Measurements from ENCODE around the gene DSG4.

The DSG4 gene

DNA sequence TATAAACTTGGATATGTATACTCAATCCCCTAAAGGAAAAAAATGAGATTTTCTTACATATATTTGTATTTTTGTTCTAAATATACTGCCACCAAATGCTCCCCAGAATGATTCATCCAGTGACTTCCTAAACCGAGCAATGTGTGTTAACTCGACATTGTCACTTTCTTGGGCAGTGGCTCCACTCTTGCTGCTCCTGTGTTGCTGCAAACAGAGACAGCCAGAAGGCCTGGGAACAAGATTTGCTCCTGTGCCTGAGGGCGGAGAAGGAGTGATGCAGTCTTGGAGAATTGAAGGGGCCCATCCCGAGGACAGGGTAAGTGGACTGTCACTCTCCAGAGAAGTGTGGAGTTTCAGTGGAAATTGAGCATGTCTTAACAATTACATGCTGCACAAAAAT, 32.7 kb downstream of the DSG4 start:
- no peak for DNase-seq

DNA sequence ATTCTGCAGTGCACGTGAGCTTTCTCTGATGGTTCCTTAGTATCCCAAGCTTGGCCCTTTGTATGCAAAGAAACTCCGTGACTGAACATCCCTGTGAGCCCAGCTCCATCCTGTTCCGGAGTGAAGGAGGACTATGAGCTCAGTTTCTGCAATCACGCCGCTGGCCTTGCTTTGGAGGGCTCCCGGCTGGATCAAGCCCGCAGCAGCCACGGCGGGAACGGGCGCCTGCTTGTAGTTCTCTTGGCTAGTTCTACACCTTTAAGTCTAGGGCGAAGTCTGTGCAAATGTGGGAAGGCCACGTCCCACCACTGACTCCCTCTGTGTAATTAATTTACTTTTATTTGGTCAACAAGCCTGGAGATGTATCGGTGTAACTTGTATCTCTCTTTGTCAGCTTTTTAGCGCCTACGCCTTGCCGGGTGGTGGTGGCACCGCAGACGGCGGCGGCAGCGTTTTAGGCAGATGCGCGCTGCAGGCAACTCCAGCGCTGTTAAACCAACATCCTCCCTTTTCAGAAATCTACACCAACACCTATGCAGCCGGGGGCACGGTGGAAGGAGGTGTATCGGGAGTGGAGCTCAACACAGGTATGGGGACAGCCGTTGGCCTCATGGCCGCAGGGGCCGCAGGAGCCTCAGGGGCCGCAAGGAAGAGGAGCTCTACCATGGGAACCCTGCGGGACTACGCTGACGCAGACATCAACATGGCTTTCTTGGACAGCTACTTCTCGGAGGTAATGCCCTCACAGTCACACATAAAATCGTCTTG, 34.3 kb downstream of the DSG4 start:
- no peak for DNase-seq

DNA sequence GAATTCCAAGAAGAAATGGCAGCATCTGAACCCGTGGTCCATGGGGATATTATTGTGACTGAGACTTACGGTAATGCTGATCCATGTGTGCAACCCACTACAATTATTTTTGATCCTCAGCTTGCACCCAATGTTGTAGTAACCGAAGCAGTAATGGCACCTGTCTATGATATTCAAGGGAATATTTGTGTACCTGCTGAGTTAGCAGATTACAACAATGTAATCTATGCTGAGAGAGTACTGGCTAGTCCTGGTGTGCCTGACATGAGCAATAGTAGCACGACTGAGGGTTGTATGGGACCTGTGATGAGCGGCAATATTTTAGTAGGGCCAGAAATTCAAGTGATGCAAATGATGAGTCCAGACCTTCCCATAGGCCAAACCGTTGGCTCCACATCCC, 36.6 kb downstream of the DSG4 start:
- DNase-seq = no peak

DNA sequence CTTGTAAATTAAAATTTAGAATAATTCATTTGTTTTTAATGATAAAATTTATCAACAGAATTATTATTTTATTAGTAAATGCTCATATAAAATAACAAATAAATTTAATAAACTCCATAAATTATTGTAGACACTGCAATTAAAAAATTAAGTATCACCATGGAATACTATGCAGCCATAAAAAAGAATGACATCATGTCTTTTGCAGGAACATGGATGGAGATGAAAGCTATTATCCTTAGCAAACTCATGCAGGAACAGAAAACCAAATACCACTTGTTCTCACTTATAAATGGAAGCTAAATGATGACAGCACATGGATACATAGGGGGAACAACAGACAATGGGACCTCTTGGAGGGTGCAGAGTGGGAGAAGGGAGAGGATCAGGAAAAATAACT, 41.3 kb downstream of the DSG4 start:
- DNase-seq = no peak

DNA sequence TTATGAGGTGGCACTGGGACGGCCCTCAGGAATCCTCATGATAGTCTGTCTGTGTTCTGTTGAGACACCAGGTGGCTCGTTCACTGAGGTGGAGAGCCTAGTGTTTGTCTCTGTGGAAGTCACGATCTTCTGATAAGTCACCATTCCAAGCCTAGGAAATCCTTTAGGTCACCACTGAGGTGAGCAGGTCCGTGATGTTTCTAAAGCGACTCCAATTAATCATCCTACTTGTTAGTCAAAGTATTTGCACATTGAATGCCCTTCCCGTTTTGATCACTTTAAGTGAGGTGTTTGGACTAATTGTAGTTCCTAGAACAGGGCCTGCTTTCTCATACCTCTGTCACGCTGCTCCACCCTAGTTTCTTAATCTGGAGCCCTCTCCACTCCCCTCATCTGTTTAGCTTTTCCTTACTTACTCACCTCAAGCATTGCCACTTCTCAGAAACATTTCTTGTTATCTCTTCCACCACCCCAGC, 42.9 kb downstream of the DSG4 start:
- DNase-seq = no peak

DNA sequence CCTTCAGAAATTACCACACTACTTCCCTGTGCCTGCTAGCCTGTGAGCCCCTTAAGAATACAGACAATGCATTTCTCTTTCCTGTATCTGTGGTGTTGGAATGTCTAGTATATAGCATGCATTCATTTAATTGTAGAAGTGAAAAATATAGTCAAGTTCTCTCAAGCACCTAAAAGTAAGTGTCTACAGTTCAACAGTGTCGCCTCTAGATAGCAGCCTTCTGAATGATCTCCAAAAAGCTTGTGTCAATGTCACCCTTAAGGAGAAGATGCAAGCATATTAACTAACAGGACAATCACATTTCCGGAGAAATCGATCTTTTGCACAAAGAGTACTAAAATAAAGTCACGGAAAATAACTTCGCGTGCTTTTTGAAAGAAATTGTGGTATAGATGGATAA, 43.5 kb downstream of the DSG4 start:
- DNase-seq = no peak

DNA sequence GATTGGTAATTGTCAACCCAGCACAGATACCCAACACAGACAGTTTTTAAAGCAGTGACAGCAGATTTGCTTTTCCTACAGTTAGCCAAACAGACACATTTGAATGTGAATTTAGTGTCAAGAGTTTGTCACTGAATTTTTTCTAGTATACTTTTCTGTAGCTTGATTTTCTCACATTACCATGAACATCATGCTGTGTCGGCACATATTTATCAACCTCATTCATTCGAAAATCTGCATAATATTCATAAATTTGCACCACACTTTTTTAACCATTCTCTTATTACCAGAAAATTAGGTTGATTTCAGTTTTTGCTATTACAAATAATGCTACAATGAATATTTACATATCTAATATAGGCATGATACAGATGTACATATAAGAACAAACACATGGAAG, 43.9 kb downstream of the DSG4 start:
- DNase-seq = no peak

DNA sequence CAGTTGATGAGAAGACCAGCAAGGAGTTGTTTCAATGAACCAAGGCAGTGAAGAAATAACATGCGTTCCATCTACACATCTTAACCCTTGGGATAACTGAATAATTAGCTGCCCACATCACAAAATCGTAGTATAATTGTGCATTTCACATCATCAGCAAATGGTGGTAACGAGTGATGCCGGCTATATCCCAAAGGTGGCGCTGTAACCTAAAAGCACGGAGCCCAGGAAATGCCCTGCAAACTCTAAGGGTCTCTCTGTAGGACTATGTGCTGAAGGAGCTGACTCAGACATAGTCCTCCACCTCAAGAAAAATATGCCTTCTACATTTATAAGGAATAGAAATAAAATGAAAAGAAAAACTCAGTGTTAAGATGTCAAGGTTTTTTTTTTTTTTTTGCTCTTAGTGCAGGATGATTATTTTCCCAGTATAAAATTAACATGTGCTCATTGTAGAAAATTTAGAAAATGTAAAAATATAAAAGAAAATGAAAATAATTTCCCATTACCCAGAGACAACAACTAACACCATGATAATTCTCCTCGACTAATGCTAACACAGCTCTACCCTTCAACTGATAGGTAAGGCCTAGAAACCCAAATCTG, 47.9 kb downstream of the DSG4 start:
- no peak for DNase-seq

DNA sequence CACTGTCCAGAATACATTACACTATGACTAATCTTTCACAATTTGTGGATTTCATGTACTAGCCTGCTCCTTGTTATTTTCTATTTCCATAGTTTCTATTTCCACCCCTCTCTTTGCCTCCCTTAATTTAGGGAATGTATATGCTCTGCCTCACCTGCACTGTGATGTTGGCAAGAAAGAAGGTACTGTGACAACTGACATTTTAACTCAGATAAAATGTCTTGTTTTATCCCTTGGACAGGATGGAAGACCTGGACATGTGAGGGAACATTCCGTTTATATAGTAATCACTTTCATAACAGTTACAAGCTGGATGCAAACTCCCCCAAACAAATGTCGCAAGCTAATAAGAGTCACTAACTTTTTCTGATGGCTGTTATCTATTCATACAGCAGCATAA, 49.4 kb downstream of the DSG4 start:
- no peak for DNase-seq

DNA sequence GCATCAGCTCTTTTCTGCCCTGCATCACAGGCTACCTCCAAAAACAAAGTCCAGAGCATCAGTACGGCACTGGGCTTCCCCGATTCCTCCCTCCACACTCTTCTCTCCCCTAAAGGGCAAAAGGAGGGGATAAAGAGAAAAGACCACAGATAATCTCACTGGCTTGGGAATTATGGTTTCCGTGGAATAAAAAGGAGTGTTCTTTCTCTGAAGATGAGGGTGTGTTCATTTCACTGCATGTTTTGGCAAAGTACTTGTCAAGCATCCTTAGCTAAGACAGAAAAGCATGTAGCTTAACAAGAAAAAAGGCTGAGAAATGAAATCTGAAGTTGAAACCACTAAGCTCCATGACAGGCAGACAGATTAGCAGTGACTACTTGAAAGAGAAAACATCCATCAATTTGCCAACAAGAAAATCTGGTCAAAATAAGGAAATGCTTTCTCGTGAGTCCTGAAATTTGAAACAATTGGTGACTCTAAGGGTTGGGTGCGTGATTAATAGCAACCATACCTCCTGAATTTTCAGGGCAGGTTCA, 50.4 kb downstream of the DSG4 start:
- DNase-seq = no peak

DNA sequence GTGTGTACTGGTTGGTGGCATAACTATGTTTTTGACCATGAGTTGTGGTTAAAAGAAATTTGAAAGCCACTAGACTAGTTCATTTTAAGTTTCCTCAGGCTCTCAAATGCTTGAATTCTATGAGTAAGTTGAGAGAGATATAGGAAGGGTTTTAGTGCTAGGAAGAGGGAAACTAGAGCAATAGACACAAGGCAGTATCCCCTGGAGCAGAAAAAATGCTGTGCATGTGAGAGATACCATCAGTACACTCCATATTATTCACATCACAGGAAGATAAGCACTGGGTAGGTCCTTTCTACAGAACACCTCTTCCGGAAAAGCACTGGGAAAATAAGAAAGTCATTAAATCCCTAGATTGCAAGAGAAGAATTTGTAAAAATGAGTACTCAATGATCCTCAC, 51.6 kb downstream of the DSG4 start:
- no peak for DNase-seq

DNA sequence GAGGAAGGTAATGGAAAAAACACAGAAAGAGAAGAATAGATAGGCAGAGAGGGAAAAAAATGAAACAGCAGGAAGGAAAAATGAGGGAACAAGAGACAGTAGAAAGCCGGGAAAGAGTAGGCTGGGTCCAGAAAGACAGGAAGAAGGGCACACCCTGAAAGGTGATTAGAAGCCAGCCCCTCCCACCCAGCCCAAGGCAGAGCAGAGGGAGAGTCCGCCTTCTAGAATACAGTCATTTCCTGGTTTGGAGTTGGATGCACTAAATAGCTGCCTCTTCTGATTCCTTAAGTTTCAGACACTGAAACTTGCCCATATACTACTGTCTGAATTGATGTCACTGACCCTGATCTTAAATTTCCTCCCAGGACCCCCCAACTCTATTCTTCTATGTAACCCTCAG, 53.0 kb downstream of the DSG4 start:
- DNase-seq = no peak

DNA sequence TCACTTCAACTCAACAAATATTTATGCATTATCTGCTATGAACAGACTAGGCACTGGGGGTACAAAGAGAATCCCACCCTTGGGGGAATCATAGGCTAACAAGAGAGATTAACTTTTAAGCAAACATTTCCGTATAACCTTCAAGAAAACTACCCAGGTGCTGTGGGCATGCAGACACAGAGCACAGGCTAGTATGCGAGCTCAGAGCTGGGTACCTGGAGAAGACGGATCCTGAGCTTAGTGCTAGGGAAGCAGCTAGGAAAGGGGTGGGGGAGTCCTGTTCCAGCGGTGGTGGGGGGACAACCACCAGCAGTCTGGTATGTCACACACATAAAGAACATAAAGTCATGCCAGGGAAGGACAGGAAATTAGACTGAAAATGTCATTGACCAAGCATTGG, 53.5 kb downstream of the DSG4 start:
- DNase-seq = no peak

DNA sequence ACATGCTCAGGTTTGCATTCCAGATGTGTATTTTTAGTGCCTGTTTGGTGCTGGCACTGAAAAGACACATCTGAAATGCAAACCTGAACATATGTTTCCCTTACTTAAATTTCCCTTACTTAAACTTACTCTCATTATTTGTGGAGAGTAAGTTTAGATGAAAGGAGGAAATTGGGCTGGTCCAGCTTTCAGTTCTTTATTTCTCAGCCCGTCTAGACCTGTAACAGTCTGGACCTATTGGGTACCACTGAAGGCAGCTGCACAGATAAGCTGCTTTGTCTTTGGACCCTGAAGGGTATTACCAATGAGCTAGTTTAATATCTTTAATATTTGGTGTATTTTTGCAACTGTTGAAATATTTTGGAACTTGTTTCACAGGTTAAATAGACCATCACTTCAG, 54.0 kb downstream of the DSG4 start:
- DNase-seq = no peak

DNA sequence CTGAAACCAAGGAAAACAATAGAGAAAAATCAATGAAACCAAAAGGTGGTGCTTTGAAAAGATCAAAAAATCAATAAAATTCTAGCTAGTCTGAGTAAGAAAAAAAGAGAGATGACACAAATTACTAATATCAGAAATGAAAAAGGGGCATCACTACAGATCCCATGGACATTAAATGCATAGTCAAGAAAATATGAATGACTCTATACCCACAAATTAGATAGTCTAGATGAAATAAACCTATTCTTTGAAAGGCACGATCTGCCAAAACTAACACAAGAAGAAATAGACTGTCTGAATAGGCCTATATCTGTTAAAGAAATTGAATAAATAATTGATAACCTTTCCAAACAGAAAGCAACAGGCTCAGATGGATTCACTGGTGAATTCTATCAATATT, 55.7 kb downstream of the DSG4 start:
- no peak for DNase-seq

DNA sequence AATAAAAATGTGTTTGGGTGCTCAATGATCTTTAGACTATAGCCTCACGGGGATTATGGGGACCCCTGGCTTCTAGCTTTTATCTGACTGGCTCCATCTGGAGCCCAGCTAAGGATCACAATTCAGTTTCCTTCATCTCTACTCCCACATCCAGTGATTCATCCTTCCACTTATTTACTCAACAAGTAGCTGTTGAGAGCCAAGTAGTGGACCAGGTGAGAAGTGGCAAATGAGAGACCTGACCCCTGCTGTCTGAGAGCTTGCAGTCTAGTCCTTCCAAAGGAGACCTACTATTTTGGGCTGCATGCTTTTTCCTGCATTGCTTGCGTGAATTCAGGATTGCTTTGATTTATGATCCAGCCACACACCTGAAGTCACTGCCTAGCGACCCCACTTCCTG, 60.2 kb downstream of the DSG4 start:
- no peak for DNase-seq

DNA sequence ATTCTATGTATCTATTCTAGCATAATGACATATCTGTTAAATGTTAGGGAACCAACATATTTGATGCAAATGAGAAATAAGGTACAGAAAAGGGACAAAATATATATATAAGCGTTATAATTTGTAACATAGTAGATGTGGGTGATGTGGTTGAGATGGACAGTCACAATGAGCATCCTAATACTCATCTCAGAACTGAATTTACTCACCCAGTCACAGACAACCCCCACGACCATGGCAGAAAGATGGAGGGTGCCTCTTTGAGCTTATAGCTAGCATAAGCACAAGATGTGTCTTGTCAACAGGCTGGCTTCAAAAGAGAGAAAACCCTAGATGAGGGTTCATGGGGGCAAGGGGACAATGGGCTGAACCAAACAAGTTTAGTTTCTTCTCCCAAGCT, 61.8 kb downstream of the DSG4 start:
- no peak for DNase-seq

DNA sequence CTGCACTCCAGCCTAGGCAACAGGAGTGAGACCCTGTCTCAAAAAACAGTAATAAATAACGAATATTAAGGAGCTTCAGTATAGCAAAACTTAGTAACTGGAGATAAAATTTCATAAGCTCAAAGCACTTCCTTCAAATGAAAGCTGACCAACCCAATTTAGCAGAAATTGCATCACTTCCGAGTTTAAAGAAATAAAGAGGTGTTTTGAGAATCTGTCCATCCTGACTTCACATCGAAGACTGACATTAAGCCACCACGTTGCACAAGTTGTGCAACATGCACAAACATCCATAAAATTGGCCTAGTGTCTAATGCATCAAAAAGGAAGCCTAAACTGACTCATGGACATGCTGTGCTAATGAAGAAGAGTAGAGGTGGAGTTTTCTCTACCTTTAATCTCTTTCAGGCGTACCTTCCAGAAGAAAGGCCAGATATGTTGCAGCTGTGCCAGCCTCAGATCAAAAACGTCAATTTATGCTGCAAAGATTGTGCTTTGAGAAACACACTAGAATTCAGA, 63.3 kb downstream of the DSG4 start:
- DNase-seq = no peak

DNA sequence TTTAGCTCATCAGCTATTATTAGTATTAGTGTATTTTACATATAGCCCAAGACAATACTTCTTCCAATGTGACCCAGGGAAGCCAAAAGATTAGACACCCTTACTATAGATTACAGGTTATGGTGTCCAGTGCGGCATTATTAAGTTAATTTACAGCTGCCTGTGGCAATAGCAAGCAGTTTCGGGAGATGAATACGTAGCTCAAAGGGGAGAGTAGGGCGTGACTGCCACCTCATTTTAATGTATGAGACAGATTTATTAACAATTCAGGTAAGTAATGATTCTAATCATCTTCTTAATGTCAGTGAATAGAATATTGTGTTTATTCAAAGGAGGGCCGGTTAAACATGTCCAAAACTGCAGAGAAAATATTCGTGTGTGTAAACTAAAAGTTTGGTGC, 64.2 kb downstream of the DSG4 start:
- no peak for DNase-seq

DNA sequence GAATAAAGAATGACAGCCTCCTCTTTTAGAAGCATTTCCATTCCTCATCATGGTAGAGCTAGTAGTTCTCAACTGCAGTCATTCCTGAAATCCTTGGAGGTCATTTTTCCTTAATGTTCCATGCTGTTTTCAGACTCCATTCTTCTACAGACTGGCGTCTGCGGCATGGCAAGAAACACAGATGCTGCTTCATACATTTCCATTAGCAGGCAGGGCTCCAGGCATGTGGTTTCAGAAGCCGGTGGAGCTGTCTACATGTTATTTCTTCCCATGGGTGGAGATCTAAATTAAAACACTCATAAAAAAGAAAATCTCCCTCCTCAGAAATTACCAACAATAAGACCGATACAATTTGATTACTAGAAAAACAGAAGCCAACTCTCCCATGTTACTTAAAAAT, 64.9 kb downstream of the DSG4 start:
- no peak for DNase-seq

DNA sequence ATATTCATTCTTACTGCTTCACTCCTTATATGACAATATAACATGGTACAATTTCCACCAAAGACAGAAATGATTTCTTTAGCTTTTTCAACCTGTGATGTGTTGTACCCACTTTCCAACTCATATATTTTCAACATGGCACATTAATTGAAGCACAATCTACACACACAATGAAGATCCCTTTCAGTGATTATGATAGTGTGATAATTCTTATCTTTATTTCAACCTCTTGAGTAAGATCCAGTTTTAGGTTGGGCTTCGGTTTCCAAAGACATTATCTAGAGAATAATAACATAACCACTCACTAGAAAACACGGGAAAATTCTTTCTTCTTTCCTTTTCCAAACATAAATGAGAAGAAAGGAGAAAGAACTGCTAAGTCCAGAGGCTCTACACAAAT, 67.6 kb downstream of the DSG4 start:
- no peak for DNase-seq

DNA sequence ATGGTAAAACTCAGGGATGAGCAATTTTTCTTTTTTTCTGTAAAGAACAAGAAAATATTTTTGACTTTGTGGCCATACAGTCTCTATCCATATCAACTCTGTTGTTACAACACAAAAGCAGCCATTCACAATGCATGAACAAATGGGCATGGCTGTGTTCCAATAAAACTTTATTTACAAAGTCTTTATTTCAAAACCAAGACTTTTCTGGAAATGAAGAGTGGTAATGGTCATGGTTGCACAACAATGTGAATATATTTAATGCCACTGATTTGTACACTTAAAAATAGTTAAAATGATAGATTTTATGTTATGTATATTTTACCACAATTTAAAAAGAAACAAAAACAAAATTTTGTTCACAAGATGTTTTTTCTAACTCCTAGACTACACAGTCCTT, 69.3 kb downstream of the DSG4 start:
- DNase-seq = no peak

DNA sequence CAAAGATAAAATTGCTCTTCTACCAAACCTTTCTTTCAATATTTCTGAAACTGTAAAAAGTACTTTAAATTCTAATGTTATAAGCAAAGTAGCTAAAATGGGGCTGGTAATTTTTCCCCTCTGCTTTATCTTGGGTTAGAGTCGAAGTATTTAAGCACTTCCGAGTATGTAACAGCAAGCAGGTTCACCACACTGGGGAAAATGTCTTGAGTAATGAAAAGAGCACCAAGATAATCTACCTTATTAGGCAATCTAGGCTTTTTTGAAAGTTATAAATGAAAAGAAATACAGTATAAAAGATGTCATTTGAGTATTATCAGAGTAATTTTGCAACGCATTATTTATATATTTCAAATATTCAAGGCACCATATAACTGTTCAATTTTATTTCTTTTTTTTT, 70.3 kb downstream of the DSG4 start:
- DNase-seq = no peak

DNA sequence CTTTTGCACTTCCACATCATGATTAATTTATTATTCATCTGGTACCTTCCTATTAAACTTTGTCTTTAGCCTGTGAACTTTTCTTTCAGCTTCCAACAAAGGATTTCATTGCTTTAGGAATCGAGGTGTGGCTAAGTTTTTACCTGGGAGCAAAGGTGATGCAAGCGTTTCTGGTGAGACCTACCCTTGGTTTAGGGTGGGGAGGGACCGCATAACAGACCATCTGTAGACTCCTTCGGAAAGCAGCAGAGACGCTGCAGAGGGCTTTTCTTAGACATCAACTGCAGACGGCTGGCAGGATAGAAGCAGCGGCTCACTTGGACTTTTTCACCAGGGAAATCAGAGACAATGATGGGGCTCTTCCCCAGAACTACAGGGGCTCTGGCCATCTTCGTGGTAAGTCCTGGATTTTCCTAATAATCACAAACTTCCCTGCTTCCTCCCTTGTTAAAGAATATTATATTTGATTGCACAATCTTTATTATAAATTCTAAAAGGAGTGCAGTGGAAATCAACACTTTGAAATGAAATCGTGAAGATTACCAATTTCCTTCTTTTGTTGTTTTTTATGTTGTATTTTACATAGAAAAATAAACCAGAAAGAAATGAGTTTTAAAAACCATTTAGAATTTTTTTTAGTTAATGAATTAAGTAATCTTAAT, 71.1 kb downstream of the DSG4 start, which contains the start of gene DSG3:
Gene DSG3, plus strand, starts transcription at position 212 of the 662 bp plus-strand sequence. Its CDS starts 137 bp downstream, at position 349.
- no peak for DNase-seq

All from activated CD4-positive, alpha-beta T cell treated with anti-CD3 and anti-CD28 coated beads for 4 hours (primary cell).